ENCODE measurements around the gene CLDN1. TPM values are rescaled to one million over a fixed set of nuclear protein-coding genes. Genes with fewer than 3 reads are reported as not detected.
A peak's percentile ranks its signal among the peaks of the same experiment; 100 is the strongest.

Gene CLDN1
- total and polyA plus RNA-seq, 2 of the 13 experiments (the other 11 are each of a cell fraction or from before 2014, with no cell fraction given): 42.7 to 51.6 TPM

GRCh38 chr3:190258634-190259033 lies 63.6 kb downstream of the CLDN1 start (continued):
- TF ChIP-seq ARID5B (CRISPR knock-in tag; IDR thresholded peaks at IDR 0.05) (peak; percentile 81), CC2D1A (CRISPR knock-in tag; IDR thresholded peaks at IDR 0.05) (no peak), ZKSCAN5 (CRISPR knock-in tag; IDR thresholded peaks at IDR 0.05) (no peak), IRF2 (CRISPR knock-in tag; IDR thresholded peaks at IDR 0.05) (0 out of 2 replicates have a peak, but pooled peaks have one; percentile 38), RARA (CRISPR knock-in tag; IDR thresholded peaks at IDR 0.05) (peak; percentile 46), ZNF644 (CRISPR knock-in tag; IDR thresholded peaks at IDR 0.05; ENCODE audit: low read depth) (0 out of 2 replicates have a peak, but pooled peaks have one; percentile 40), ZNF777 (CRISPR knock-in tag; IDR thresholded peaks at IDR 0.05) (no peak), ZFX (CRISPR knock-in tag; IDR thresholded peaks at IDR 0.05; ENCODE audit: low read depth) (peak; percentile 47; the same call in 1 of the 2 replicates), ZMYM3 (CRISPR knock-in tag; IDR thresholded peaks at IDR 0.05) (peak; percentile 51; the same call in 1 of the 2 replicates), POGK (CRISPR knock-in tag; conservative IDR thresholded peaks at IDR 0.05) (peak; percentile 47; the same call in 1 of the 2 replicates), ZBTB2 (CRISPR knock-in tag; IDR thresholded peaks at IDR 0.05; ENCODE audit: low read depth) (no peak), ZBTB42 (CRISPR knock-in tag; IDR thresholded peaks at IDR 0.05) (0 out of 2 replicates have a peak, but pooled peaks have one; percentile 82), ELK4 (CRISPR knock-in tag; IDR thresholded peaks at IDR 0.05; ENCODE audit: borderline replicate concordance) (no peak), ZNF280D (CRISPR knock-in tag; IDR thresholded peaks at IDR 0.05) (no peak), ZNF331 (CRISPR knock-in tag; IDR thresholded peaks at IDR 0.05) (peak; percentile 46; the same call in 1 of the 2 replicates), ATF4 (CRISPR knock-in tag; IDR thresholded peaks at IDR 0.05) (peak in 1 of 2 experiments; percentile 93; a peak in 2 of 4 replicates)
